ENCODE measurements around the gene MSH5.

MSH5 gene

DNA sequence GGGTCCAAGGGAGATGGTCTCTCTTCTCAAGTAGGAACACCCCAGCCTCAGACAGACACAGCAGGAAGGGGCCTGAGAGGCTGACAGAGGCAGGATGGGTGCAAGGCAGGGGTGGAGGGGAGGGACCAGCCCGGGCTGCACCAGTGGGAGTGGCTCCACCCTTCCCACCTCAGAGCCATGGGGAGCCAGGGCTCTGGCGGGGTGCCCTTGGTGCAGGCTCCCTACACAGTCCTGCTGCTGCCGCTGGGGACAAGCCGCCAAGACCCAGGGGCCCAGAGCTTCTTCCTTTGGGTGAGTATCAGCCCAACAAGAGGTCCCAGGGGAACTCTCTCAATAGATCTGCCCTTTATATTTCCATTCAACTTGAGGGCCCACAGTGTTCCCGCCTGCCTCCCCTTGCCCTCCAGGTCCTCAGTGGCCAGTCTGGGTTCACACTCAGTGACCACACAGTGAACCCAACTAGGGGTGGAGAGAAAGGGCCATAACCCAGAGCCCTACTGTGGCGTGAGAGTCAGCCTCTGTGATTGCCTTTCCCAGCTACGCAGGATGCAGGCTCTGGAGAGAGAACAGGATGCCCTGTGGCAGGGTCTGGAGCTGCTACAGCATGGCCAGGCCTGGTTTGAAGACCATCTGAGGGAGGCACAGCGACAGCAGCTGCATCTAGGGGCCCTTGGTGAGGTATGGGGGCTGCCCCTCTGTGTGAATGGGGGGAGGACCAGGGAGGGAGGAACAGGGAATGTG lies 23.2 kb downstream of the MSH5 start:
- no peak for DNase-seq

DNA sequence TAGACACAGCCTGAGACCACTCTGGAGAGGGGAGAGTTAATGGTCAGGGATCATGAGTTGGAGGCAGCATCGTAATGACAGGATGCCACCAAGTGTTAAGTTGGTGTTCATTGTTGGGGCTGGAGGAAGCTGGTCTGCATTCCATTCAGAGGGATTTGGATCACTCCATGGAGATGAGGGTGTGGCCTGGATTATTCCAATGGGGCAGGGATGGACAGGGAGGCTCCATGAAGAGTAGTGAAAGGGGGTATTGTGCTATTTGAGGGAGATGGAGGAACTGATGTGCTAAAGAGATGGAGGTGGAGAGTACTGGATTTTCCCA lies 23.8 kb downstream of the MSH5 start:
- DNase-seq: no peak

DNA sequence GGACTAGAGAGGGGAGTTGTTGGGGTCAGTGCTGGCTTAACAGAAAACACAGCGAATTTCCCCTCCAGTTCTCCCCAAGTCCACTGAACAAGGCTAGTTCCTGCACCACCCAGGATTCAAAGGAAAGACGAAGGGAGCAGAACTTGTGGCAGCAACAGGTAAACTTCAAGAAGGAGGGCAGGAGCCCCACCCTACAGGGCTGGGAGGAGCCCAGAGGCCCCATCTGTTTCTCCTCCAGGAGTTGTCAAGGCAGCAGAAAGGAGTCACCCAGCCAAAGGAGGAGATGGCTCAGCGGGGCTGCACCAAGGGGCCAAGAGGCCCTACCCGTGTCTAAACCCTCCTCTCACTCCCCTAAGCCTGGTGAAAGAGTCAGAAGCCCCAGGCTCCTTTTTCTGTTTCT lies 24.4 kb downstream of the MSH5 start:
- DNase-seq: no peak

DNA sequence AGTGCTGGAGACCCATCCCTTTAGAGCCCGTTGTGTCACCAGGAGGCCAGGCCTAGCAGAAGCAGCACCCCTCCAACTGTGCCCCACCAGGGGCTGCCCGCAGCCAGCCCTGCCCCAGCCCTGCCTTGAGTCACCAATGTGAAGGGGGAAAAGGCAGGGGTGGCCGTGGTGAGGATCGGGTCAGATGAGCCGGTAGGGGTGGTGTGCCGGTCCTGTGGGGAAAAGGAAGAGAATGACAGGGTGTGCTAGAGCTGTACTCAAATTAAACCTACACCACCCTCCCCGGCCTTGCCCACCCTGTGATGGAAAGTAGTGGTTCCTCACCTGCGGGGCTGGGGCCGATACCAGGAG lies 25.7 kb downstream of the MSH5 start:
- DNase-seq: no peak

DNA sequence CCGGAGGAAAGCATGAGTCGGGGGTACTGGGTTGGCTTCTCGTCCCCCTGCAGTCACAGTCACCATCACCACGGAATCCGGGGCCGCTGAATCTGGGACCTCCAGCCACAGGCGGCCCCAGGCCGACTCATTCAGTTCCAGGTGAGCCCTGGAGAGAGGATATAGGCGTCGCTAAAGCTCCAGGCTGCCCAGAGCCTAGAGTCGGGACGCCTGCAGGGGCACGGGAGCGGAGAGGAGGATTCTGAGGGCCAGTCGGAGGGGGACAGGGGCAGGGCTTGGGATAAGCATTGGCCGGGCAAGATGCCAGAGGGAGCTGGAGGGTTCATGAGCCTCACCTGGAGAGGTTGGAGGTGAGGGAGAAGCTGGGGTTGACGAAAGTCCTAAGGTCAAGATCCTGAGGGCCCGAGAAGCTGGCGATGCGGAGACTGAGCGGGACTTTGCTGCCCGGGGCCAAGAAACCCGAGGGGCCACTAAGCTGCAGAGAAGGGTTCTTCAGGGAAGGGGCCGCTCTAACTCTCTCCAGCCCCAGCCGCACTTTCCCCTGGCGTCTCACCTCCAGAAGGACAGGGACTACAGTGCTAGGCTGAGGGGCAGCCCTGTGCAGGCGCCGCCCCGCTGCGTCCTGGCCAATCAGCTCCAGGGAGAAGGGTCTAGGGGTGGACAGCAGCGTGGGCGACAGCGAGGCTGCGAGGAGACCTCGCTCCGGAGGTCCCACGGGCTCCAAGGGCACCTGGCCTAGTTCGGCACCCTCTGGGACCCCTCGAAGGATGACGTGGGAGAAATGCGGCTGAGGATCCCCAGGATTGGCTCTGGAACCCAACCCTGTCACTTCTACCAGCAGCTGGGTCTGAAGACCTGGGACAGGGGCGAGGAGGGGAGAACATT lies 26.3 kb downstream of the MSH5 start:
- peak; percentile 54 for DNase-seq

DNA sequence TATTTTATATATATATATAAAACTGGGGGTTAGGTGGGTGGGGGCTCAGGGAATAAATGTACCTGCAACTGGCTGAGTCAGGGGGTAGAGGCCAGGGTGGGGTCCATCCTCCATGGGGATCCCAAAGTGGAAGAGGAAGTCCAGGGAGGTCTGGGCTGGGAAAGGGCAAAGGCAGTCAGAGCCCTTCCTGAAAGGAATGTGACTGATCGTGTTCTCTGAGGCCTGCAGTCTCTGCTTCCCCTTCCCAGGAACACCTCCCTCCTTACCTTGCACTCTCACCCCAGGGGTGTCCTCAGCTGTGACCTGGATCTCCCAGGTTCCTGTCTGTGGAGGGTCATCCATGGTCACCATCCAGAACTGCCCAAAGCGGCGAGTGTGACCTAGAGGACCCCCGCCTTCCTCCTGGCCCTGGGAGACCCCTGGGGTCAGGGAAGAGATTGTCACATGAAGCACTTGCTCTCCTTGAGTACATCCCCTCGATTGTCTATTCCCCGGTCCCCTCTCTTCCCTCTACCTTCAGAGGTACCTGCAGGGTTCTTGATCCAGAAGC lies 27.4 kb downstream of the MSH5 start:
- no peak for DNase-seq

DNA sequence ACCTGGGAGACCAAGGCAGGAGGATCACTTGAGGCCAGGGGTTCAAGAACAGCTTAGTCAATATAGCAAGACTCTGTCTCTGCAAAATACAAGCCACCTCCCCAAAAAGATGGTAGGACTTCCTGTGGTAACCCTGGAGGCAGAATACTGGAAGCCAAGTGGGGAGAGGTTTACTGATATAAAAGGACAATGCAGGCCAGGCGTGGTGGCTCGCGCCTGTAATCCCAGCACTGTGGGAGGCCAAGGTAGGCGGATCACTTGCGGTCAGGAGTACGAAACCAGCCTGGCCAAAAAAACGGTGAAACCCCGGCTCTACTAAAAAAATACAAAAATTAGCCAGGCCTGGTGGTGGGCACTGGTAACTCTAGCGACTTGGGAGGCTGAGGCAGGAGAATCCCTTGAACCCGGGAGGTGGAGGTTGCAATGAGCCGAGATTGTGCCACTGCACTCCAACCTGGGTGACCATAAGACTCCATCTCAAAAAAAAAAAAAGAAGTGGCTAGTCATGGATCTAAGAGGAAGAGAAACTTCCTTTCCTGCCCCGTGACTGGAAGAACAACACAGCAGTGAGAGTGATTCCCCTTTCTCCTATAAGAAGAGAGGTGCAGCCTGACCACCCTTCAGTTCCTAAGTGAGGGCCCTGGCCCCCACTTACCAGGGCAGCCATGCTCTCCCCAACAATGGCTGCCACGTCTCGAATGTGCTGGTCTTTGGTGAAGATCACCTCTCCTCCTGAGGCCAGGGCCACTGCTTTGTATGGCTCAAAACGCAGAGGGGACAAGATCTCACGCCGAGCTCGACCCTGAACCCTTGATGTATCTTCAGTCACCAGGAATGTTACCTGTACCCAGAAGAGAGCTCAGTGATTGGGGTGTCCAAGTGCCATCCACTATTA lies 28.8 kb downstream of the MSH5 start:
- DNase-seq: no peak

DNA sequence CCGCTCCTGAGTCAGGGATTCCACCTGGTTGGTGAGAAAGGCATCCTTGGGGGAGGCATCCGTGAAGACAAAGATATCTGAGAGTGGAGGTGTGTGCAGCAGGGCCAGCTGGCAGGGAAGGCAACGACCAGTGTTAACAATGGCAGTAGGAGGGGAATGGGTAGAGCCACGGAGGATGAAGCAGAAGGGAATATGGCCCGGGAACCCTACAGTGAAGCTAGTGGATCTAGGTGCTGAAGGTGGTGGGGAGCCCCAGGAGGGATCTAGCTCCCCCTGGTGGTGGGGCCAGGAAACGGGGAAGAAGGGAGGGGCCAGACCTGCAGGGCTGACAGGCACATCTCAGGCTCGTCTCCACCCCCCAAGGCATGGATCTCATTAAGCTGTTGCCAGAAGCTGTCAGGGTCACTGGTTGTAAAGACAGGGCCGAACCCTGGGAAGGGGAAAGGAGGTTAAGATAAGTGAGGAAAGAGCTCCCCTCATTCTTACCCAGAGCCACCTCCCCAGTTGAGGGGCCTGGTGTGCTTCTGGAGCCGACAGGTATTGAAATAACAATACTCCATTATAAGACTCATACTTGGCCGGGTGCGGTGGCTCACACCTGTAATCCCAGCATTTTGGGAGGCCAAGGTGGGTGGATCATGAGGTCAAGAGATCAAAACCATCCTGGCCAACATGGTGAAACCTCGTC lies 30.0 kb downstream of the MSH5 start:
- DNase-seq: peak; percentile 57

DNA sequence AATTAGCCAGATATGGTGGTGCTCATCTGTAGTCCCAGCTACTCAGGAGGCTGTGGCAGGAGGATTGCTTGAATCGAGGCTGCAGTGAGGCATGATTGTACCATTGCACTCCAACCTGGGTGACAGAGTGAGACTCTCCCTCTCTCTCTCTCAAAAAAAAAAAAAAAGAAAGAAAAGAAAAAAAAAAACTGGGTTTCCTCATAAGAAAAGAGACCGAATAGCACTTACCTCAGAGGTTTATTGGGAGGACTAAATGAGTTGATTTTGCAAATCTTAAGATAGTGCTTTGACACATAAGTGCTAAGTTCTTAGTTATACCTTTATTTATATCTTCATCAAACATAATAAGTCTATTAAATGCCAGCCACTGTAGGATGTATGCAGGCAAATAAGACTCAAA lies 31.1 kb downstream of the MSH5 start:
- DNase-seq: no peak

DNA sequence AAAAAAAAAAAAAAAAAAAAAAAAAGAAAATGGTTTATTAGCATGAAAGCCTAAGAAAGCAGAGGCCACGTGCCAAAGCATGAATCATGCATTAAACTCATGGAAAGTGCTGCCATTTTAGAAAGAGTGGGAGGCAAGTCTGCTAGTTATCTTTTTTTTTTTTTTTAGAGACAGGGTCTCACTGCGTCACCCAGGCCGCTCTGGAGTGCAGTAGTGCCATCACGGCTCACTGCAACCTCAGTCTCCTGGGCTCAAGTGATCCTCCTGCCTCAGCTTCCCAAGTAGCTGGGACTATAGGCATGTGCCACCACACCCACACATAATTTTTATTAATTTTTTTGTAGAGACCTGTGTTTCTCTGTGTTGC lies 32.2 kb downstream of the MSH5 start:
- no peak for DNase-seq

DNA sequence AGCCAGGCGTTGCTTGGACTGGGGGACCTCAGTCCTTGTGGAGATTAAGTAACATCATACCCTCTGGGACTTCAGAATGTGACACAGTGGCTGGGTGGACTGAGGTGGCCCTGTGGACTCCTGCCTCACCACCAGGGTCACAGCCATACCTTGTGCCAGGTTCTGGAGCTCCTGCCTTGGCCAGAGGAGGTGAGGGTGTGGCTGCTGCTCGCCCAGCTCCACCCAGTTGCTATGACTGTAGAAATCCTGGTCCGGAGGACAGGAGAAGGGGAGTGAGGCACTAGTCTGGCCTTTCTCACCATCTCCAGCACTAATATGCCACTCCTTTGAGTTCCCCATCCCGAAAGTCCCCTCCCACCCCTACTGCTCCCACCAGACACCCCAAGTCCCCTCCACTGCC lies 35.4 kb downstream of the MSH5 start:
- no peak for DNase-seq

DNA sequence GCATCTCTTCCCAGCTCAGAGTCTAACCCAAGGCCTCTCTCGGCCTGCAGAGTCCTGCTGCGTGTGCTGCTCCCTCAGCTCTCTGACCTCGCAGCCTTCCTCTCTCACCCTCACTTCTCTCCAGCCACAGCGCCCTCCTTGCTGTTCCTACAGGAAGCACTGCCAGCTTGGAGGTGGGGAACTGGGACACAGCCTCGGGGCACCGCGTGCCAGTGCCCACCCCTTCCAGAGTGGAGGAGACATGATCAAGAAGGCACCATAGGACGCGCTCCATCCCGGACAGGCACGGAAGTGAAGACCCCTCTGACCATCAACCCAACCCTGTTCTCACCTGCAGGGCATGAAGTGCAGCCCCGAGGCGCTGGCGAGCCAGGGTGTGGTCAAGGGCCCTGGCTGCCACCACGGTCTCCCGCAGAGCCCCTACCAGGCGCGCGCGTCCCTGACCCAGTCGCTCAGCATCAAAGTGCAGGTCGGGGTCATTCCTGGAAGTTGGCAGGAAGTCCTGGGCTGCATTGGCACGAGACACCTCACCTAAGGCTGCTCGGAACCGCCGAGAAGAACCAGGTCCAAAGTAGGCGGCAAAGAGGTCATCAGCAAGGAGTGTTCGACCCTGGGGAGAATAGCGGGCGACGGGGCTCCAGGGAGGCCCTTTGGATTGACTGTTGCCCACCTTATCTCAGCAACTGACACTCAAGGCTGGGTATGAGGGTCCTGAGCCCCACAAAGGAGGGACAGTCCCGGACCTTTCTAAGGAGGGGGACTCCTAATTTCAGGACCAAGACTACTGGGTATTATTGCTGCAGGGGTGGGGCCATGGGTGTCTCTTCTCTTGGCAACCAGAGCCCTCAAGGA lies 36.1 kb downstream of the MSH5 start:
- no peak for DNase-seq

DNA sequence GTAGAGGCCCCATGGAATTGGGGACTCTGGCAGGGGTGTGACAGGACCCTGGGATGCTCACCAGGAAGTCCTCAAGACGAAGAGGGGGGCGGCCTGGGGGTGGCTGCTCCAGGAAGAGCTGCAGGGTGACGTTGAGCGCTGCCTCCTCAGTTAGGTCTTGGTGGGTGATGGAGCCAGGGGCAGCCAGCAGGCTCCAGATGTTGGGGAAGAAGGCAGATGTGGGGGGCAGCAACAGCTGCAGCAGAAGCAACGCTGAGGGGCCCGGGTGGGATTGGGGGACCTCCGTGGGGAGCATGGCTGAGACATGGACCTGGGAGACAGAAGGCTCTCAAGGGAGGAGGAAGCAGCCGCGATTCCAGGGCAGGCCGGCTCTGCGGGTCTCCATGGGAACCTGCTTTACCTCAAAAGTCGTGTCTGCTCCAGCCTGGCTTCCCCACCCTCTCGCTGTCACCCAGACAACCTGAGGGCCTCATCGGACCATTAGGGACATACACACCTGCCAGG lies 36.7 kb downstream of the MSH5 start:
- no peak for DNase-seq

DNA sequence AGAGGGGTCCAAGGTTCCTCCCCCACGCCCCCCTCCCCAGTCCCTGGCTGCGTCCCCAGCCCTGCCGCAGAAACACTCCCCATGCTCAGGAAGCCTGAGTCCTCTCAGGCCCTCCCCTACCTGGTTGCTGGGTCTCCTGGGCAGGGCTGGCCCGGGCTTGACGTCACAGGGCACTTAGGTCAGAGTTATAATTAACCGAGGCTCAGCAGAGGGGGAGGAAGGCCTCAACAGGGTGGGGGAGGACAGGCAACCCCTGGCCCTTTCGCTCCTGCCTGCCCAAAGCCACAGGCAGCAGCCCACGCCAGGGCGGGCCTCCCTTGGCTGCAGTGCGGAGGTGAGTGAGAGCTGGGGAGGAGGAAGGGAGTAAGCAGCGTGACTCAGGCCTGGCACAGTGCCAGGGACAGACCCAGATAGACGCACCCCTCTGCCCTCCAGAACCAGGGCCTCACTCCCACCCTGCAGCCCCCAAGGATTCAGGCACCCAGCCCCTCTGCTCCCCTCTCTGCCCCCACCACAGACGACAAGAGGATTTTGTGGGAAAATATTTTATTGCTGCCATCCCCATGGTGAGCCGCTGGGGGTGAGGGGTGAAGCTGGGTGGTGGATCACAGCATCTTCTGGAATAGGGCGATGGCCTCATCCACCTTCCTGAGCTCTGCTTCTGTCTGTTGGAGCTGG lies 37.3 kb downstream of the MSH5 start, which contains the start of gene VWA7:
Gene VWA7 (minus strand): TSS at position 340 of the 678 bp plus-strand sequence. CDS start 549 bp downstream, outside the sequence.
- peak; percentile 97 for DNase-seq

DNA sequence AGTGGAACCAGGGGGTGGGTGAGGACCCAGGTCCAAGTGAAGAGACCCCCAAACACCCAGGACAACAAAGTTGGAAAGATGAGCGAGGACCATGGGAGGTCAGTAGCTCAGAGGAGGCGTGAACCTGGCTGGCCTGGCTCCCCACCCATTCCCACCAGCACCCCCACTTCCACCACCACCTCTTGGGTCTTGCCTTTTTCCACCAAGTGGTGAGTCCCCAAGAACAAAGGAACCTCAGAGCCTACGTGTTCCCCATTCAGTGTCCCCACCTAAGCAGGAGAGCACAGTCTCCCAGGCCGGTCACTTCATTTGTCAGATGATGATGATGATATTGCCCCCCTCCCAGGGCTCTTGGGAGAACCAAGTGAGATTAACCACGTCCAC lies 37.9 kb downstream of the MSH5 start:
- no peak for DNase-seq

DNA sequence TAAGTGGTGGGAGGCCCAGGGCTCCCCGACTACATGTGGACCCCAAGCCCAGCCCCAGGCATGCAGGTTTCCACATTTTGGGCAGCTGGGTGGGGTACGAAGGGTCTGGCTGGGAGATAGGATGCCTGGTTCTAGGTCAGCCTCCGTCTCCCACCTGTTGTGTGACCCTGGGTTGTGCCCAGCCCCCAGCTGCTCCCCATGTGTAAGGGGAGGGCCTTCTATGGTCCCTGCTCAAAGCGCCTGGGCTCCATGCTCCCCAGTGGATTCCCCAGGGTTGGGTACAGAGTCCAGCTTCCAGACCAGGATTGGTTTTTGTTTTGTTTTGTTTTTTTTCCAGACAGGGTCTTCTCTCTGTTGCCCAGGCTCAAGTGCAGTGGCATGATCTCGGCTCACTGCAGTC lies 38.4 kb downstream of the MSH5 start:
- DNase-seq: no peak

DNA sequence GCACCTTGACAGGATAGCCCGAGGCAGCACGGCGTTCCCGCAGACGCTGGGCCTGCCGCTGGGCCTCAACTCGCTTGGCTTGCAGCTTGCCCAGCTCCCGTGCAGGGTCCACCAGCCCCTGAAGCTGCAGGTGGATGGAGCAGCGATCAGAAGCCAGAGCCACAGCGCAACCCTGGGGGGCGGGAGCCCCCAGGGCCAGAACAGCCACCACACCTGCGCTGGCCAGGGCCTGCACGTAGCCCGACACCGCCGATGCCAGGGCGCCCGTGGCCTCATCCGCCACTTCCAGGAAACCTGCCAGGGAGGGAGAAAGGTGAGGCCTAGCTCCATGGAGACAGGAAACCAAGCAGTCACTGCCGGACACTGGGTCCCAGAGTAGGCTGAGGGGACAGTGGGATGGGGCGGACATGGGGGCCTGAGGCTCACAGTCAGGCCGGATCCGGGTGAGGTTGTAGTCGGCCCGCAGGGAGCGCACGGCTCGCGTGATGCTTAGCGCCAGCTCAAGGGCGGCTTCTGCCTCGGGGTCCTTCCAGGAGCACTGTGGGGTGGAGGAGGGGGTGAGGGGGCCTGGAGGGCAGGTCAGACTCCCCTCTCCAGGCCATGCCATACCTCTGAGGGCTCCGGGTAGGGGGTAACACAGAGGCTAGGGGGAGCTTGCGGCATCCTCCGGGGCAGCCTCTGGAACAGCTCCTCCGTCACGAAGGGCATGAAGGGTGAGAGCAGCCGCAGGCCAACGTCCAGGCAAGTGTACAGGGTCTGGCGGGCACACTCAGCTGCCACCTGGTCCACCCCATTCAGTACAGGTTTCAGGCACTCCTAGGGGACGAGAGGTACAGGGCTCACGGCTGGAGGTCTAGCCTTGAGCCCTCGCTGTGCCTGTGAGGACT lies 39.4 kb downstream of the MSH5 start:
- no peak for DNase-seq

DNA sequence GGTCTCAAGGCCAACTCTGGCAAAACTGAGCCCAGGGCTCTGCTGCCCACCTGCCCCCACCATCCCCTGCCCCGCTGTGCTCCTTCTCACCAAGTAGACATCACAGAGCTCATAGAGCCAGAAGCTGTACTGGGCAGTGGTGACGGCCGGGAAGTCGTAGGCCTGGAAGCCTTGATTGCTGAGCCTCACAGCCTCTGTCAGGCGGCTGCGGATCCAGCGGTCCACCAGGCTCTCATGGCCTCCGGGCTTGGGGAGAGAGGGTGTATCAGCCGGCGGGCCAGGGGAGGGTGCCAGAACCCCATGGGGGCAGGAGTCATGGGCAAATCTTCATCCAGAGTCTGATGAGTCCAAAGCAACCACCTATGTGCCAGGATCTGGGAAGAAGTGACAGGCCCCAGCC lies 40.1 kb downstream of the MSH5 start:
- DNase-seq: no peak

DNA sequence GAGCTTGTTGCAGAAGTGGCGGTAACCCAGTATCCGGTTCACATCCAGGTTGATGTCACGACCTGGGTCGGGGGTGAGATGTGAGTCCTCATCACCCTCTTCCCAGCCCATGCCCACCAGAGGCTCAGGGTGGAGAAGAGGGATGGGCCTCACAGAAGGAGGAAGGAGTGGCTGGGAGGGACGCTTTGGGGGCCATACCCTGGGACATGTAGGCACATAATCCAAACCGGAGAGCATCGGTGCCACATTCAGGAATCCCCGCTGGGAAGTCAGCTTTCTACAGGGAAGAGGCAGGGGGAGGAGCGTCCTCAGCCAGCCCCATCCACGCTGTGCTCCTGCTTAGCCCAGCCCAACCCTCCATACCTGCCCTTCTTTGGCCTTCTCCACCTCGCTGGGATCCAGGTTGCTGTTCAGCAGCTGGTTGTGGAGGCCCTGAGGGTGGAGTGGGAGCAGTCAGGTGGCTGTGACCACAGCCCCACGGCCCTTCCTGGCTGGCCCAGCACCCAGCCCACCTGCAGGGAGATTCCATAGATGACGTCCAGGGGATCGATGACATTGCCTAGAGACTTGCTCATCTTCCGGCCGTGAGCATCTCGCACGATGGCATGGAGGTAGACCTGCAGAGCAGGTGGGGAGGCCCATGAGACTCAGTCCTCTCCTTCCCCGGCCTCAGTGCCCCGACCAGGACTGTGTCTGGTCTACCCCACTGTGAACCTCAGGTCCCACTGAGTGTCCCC lies 40.9 kb downstream of the MSH5 start:
- DNase-seq: no peak
